ENCODE results near the gene HMCN1. TPM values are rescaled to one million over a fixed set of nuclear protein-coding genes. Genes with fewer than 3 reads are reported as not detected.

Gene HMCN1
- total RNA-seq, 1 donor from 2014 or later, result 1.6 TPM

- no peak overlapping the region for H3K4me3 ChIP-seq (ENCODE audit: low read depth, low read length)
- TF ChIP-seq CTCF (conservative IDR thresholded peaks at IDR 0.05; ENCODE audit: low read depth, low read length), result no peak
- no peak for DNase-seq (ENCODE audit: low read depth)
Measured at GRCh38 chr1:186231861-186232436, 497.8 kb downstream of the HMCN1 start.

DNA sequence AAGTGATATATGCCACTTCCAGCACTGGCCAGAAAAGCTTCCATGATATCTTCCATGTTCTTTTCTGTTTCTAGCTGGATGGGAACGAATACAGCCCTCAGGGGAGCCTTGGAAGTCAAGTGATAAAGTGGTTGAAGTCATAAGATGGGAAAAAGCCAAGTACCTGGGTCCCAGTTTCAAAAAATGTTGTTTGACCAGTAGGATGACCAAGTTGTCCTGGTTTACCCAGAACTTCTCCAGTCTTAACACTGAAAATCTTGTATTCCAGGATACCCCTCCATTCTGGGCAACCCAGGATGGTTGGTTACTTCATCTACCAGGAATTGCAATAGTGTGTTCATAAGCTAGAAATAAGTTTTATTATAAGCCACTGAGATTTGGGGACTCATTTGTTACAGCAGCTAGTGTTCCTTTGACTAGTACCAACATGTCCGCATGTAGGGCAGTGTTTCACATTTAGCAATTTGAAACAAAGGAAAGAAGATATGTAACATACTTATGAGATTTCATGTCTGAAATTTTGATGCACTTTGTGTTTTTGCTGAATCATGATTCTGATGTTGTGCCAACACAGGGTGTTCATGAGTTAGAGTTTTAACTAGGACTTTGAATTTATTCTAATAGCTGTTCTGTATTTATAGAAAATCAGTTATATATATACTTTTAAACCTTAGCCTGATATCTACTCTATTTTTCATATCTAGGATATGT, 500.9 kb downstream of the HMCN1 start:
- no peak for TF ChIP-seq CTCF (conservative IDR thresholded peaks at IDR 0.05; ENCODE audit: low read depth, low read length)
- no peak overlapping the region for H3K4me3 ChIP-seq (ENCODE audit: low read depth, low read length)
- no peak for DNase-seq (ENCODE audit: low read depth)

DNA sequence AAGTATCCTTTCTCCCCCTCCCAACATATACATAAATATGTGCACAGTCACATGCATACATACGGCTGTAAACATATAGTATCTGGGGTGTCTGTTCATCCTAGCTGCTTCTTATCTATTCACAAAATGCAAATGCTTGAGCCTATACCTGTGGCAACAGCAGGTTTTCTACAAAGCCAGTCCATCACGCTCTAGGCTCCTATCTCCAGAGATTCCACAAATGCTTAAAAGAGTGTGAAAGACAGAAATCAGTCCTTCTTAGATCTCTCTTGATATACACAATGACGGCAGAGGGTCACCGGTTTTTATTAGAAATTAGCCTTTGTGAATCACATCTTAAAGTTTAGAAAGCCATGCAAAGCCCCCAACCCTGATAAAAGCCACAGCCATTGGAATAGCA, 501.5 kb downstream of the HMCN1 start:
- DNase-seq (ENCODE audit: low read depth), result no peak
- no peak for TF ChIP-seq CTCF (conservative IDR thresholded peaks at IDR 0.05; ENCODE audit: low read depth, low read length)
- no peak overlapping the region for H3K4me3 ChIP-seq (ENCODE audit: low read depth, low read length)

GRCh38 chr1:186236921-186237320, 502.7 kb downstream of the HMCN1 start:
- TF ChIP-seq CTCF (conservative IDR thresholded peaks at IDR 0.05; ENCODE audit: low read depth, low read length), result no peak
- peak; percentile 46 for DNase-seq (ENCODE audit: low read depth)
- H3K4me3 ChIP-seq (ENCODE audit: low read depth, low read length), result no peak overlapping the region

DNA sequence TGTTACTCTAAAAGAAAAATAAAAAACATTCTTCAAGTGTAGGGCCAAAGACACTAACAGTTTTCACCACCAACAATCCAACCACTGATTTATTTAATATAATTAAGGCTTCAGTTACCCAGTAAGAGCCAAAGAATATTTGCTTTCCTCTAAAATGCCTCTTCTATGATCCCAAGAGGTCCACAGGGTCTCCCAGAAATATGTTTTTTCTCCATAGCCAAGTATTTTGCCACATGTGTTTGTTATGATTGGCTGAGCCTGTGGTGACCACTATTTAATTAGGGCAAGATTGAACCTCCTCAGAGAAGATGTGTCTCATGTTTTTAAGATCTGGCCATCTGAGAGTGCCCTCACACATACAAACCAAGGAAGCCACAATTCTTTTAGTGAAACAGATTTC, 505.0 kb downstream of the HMCN1 start:
- H3K4me3 ChIP-seq (ENCODE audit: low read depth, low read length), result no peak overlapping the region
- no peak for DNase-seq (ENCODE audit: low read depth)
- TF ChIP-seq CTCF (conservative IDR thresholded peaks at IDR 0.05; ENCODE audit: low read depth, low read length), result no peak

DNA sequence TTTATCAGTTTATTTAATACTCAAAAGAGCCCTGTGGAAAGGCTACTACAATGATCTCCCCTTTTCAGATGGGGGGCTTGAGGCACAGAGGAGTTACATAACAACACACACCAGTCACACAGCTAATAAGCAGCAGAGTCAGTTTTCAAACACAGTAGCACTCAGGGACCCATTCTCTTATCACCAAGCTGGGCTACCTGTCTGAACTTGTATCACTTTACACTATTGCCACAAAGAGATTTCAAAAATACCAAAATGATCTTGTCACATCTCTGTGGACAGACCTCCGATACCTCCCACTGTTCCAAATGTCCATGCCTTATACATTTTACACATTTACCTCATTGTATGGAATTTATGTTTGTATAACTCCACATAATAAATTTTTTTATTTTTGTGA, 506.2 kb downstream of the HMCN1 start:
- no peak for DNase-seq (ENCODE audit: low read depth)
- no peak for TF ChIP-seq CTCF (conservative IDR thresholded peaks at IDR 0.05; ENCODE audit: low read depth, low read length)

More for the DNA sequence above, 506.2 kb downstream of the HMCN1 start:
- no peak overlapping the region for H3K4me3 ChIP-seq (ENCODE audit: low read depth, low read length)

All from epithelial cell of proximal tubule (primary cell).